ENCODE results near the gene ACADM. TPM values are rescaled to one million over a fixed set of nuclear protein-coding genes. Genes with fewer than 3 reads are reported as not detected.

Gene ACADM
- total and polyA plus RNA-seq, 2 donors (not counting 3 experiments of a cell fraction or from before 2014, with no cell fraction given): 10.8 to 32.5 TPM

DNA sequence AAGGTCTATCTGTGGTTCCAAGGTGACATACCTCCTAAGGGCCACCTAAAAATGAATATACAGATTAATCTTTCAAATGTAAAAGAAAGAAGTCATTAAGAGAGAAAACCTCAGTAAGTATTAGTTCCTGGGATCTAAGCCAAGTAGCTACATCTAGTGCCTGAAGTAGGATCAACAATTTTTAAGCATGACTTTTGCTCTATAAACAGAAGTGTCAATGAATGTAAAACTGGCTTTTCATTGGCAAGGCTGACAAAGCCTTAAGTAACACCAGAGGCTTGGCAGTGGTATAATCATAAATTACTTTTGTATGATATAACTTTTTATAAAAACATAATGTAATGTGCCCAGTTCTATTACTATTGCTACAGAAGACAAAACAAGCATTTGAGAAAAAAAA is 12.2 kb upstream of the ACADM start:
- no peak overlapping the region for H3K27ac ChIP-seq (ENCODE audit: insufficient read depth, low read depth, low read length)
- peaks cover 0 to 2% of the 10 kb centered on the region in 2 experiments for H3K27me3 ChIP-seq (ENCODE audit: control insufficient read depth in 2 of 2, insufficient read depth in 2 of 2, low read length in 2 of 2)
- H4K20me1 ChIP-seq (replicated peaks; ENCODE audit: control insufficient read depth, extremely low read depth, insufficient read depth, low read length): no peaks in the 10 kb centered on the region
- DNase-seq (ENCODE audit: low read depth, low spot score) (no peak), FAIRE-seq (no peak)
- H3K9ac ChIP-seq (replicated peaks; ENCODE audit: extremely low read depth, insufficient read depth, low read length): no peak overlapping the region
- H3K79me2 ChIP-seq (ENCODE audit: control insufficient read depth, insufficient read depth, low read length): no peaks in the 10 kb centered on the region
- no peaks in the 10 kb centered on the region for H3K9me3 ChIP-seq (replicated peaks; ENCODE audit: control insufficient read depth, insufficient read depth, low read length)
- dilution Hi-C loops (cut with MboI; ENCODE audit: extremely low pct_ligation_motif_present, low sequenced_read_pairs): no loop called here
- no peaks in the 10 kb centered on the region for H3K4me1 ChIP-seq (ENCODE audit: control insufficient read depth, extremely low read depth, insufficient read depth, low read length)
- no peak overlapping the region for H3K4me2 ChIP-seq (ENCODE audit: insufficient read depth, low read length)
- H3K36me3 ChIP-seq (ENCODE audit: control insufficient read depth in 2 of 2, extremely low read depth in 1 of 2, insufficient read depth in 2 of 2, low read length in 2 of 2): no peaks in the 10 kb centered on the region
- no peaks in the 10 kb centered on the region for H3K9me1 ChIP-seq (replicated peaks; ENCODE audit: control insufficient read depth, extremely low read depth, insufficient read depth, low read length)
- TF ChIP-seq POLR2A (IDR thresholded peaks at IDR 0.05; ENCODE audit: low read depth, low read length) (no peak), JUN (IDR thresholded peaks at IDR 0.05; ENCODE audit: borderline replicate concordance, insufficient read depth, insufficient read length, low read depth) (no peak), POLR2AphosphoS5 (IDR thresholded peaks at IDR 0.05; ENCODE audit: insufficient read depth, low read depth, low read length) (no peak), FOS (IDR thresholded peaks at IDR 0.05; ENCODE audit: borderline replicate concordance, insufficient read depth, low read length) (no peak), GATA2 (IDR thresholded peaks at IDR 0.05; ENCODE audit: insufficient read depth, insufficient read length, low read depth, low read length) (no peak), EZH2 (IDR thresholded peaks at IDR 0.05; ENCODE audit: borderline replicate concordance, low read depth, low read length, severe bottlenecking) (no peak), MYC (IDR thresholded peaks at IDR 0.05; ENCODE audit: low read depth, low read length) (no peak)
- TF ChIP-seq, protein P1, sequence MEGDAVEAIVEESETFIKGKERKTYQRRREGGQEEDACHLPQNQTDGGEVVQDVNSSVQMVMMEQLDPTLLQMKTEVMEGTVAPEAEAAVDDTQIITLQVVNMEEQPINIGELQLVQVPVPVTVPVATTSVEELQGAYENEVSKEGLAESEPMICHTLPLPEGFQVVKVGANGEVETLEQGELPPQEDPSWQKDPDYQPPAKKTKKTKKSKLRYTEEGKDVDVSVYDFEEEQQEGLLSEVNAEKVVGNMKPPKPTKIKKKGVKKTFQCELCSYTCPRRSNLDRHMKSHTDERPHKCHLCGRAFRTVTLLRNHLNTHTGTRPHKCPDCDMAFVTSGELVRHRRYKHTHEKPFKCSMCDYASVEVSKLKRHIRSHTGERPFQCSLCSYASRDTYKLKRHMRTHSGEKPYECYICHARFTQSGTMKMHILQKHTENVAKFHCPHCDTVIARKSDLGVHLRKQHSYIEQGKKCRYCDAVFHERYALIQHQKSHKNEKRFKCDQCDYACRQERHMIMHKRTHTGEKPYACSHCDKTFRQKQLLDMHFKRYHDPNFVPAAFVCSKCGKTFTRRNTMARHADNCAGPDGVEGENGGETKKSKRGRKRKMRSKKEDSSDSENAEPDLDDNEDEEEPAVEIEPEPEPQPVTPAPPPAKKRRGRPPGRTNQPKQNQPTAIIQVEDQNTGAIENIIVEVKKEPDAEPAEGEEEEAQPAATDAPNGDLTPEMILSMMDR (IDR thresholded peaks at IDR 0.05; ENCODE audit: extremely low read depth in 1 of 2, insufficient read depth in 1 of 2, low read depth in 1 of 2, low read length in 2 of 2): no peak
- TF ChIP-seq, protein P2, sequence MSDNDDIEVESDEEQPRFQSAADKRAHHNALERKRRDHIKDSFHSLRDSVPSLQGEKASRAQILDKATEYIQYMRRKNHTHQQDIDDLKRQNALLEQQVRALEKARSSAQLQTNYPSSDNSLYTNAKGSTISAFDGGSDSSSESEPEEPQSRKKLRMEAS (IDR thresholded peaks at IDR 0.05; ENCODE audit: insufficient read depth, insufficient read length): no peak
- intact Hi-C loops (cut with micrococcal nuclease): no loop called here
- no peak overlapping the region for H2AFZ ChIP-seq (ENCODE audit: low read depth, low read length)
- H3K4me3 ChIP-seq (replicated peaks in 1 of 3; ENCODE audit: insufficient read depth in 1 of 3, low read depth in 1 of 3, low read length in 3 of 3): no peak overlapping the region
- ChIA-PET CTCF (interaction anchor here (1.1 kb wide), 1 partner anchor 446 kb away, joined by 3 read pairs; no protein-coding TSS in a partner anchor), POLR2A (no interaction called here)
- no TSS peak for BruUV-seq (replicated peaks)

Data from endothelial cell of umbilical vein (primary cell).